Measurements from ENCODE around the gene TPSG1.
"Not testable (repeated sequence)": the region's sequence is repeated elsewhere in the genome, so short reads cannot be mapped to it uniquely, and the experiment has no call there.

Gene TPSG1

GRCh38 chr16:1256874-1257322, 31.8 kb upstream of the TPSG1 start:
- DNase-seq (ENCODE audit: low read depth): no peak

GRCh38 chr16:1256296-1256873, 31.3 kb upstream of the TPSG1 start:
- DNase-seq (ENCODE audit: low read depth): not testable (repeated sequence)

- DNase-seq (ENCODE audit: low read depth): not testable (repeated sequence)
Observed at GRCh38 chr16:1255276-1256122, 30.4 kb upstream of the TPSG1 start, which contains the start of gene TPSD1. Gene TPSD1 (plus strand): TSS chr16:1256069. CDS start chr16:1256281, 212 bp downstream.

GRCh38 chr16:1254821-1255220, 29.8 kb upstream of the TPSG1 start:
- not testable (repeated sequence) for DNase-seq (ENCODE audit: low read depth)

GRCh38 chr16:1253701-1254364, 28.8 kb upstream of the TPSG1 start:
- not testable (repeated sequence) for DNase-seq (ENCODE audit: low read depth)

- DNase-seq (ENCODE audit: low read depth): not testable (repeated sequence)
Observed at GRCh38 chr16:1249031-1249755, 24.1 kb upstream of the TPSG1 start.

- not testable (repeated sequence) for DNase-seq (ENCODE audit: low read depth)
Observed at GRCh38 chr16:1247903-1248537, 23.0 kb upstream of the TPSG1 start.

GRCh38 chr16:1245452-1246020, 20.5 kb upstream of the TPSG1 start:
- no peak for DNase-seq (ENCODE audit: low read depth)

GRCh38 chr16:1244881-1245280, 19.8 kb upstream of the TPSG1 start:
- DNase-seq (ENCODE audit: low read depth): no peak

GRCh38 chr16:1243907-1244850, 19.1 kb upstream of the TPSG1 start:
- not testable (repeated sequence) for DNase-seq (ENCODE audit: low read depth)

GRCh38 chr16:1243363-1243762, 18.3 kb upstream of the TPSG1 start:
- not testable (repeated sequence) for DNase-seq (ENCODE audit: low read depth)

- not testable (repeated sequence) for DNase-seq (ENCODE audit: low read depth)
Observed at GRCh38 chr16:1241081-1241480, 16.0 kb upstream of the TPSG1 start.

- DNase-seq (ENCODE audit: low read depth): not testable (repeated sequence)
Observed at GRCh38 chr16:1240436-1240835, 15.4 kb upstream of the TPSG1 start, which contains the start of gene TPSAB1. Gene TPSAB1 (plus strand): TSS chr16:1240705. CDS start chr16:1240939, 234 bp downstream.

GRCh38 chr16:1239575-1239974, 14.5 kb upstream of the TPSG1 start:
- DNase-seq (ENCODE audit: low read depth): not testable (repeated sequence)

- not testable (repeated sequence) for DNase-seq (ENCODE audit: low read depth)
Observed at GRCh38 chr16:1238909-1239308, 13.8 kb upstream of the TPSG1 start.

GRCh38 chr16:1237990-1238389, 12.9 kb upstream of the TPSG1 start:
- DNase-seq (ENCODE audit: low read depth): no peak

GRCh38 chr16:1236659-1237058, 11.6 kb upstream of the TPSG1 start:
- DNase-seq (ENCODE audit: low read depth): not testable (repeated sequence)

GRCh38 chr16:1232049-1232748, 7.1 kb upstream of the TPSG1 start:
- not testable (repeated sequence) for DNase-seq (ENCODE audit: low read depth)

- not testable (repeated sequence) for DNase-seq (ENCODE audit: low read depth)
Observed at GRCh38 chr16:1231301-1231700, 6.2 kb upstream of the TPSG1 start.
